Left ventricle myocardium inferior (tissue), 1 donor: ENCODE data around the gene CEPT1. TPM values are rescaled to one million over a fixed set of nuclear protein-coding genes. Genes with fewer than 3 reads are reported as not detected.

Experiments
- DNase-seq: peaks from one replicate; pipeline ENCODE4 v3.0.0-alpha.2; 2020
- H3K27ac ChIP-seq: fragments of 200-600 bp; replicated peaks from 2 replicates; pipeline ENCODE4 v1.8.0; 2021
- H3K27me3 ChIP-seq: fragments of 200-600 bp; 2 replicates; pipeline ENCODE4 v1.8.0; 2021; ENCODE audit warnings: low read depth
- H3K36me3 ChIP-seq: fragments of 200-600 bp; 2 replicates; pipeline ENCODE4 v1.8.0; 2021
- H3K4me1 ChIP-seq: fragments of 200-600 bp; 2 replicates; pipeline ENCODE4 v1.8.0; 2021
- H3K4me3 ChIP-seq: fragments of 200-600 bp; 2 replicates; pipeline ENCODE4 v1.8.0; 2021; ENCODE audit warnings: mild to moderate bottlenecking, moderate library complexity
- H3K9me3 ChIP-seq: fragments of 200-600 bp; replicated peaks from 2 replicates; pipeline ENCODE4 v1.8.0; 2021
- intact Hi-C: fragments of 100-400 bp; cut with micrococcal nuclease; formaldehyde crosslinking; loops from one replicate; pipeline ENCODE4 v1.11.0; 2022
- total RNA-seq: library from RNA; stranded (reverse); fragmentation: NEBNext Ultra II Directional; extraction: Animal tissue kit (Norgen Biotek cat#: 25700); gene quantifications from one replicate; pipeline ENCODE4 v1.2.1, GENCODE V29; 2021
- TF ChIP-seq, protein P1 (sequence below): fragments of 200-600 bp; IDR thresholded peaks from 2 replicates; pipeline ENCODE4 v1.8.0; 2021; ENCODE audit warnings: antibody characterized with exemption, mild to moderate bottlenecking, borderline replicate concordance
- donor health status: DM: no; HTN: yes; CAD: no; lungs with severe emphysema.

The CEPT1 gene
- total RNA-seq, 1 donor from 2014 or later, result 14.0 TPM

DNA sequence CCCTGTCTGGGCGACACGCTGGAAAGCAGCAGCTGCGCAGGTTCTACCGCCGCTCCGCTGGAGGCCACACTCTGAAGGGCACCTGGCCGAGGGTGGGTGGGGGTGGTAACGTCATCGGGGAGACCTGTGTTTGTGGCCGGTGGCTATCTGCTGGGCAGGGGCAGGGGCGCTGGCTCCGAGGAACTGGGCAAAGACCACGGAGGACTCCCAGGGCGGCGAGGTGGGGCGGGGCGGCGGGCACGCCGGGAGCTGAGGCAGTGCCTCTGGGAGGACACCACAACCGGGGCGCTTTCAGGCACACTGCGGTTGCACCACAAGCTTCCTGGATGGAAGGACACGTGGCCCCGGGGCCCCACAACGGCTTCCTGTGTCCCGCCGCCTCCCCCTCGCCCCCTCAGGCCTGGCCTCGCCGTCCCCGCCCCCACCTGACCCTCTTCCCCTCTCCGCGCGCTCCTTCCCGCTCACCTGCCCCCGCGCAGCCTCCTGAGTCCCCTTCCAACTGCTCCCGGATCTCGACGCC, 63.7 kb downstream of the CEPT1 start:
- H3K27me3 ChIP-seq, result peaks cover 46% of the 10 kb centered on the region
- TF ChIP-seq, protein P1, sequence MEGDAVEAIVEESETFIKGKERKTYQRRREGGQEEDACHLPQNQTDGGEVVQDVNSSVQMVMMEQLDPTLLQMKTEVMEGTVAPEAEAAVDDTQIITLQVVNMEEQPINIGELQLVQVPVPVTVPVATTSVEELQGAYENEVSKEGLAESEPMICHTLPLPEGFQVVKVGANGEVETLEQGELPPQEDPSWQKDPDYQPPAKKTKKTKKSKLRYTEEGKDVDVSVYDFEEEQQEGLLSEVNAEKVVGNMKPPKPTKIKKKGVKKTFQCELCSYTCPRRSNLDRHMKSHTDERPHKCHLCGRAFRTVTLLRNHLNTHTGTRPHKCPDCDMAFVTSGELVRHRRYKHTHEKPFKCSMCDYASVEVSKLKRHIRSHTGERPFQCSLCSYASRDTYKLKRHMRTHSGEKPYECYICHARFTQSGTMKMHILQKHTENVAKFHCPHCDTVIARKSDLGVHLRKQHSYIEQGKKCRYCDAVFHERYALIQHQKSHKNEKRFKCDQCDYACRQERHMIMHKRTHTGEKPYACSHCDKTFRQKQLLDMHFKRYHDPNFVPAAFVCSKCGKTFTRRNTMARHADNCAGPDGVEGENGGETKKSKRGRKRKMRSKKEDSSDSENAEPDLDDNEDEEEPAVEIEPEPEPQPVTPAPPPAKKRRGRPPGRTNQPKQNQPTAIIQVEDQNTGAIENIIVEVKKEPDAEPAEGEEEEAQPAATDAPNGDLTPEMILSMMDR, result no peak
- peak; percentile 72 for DNase-seq
- H3K27ac ChIP-seq, result peak overlapping the region; percentile 48
- peak overlapping the region; percentile 77 for H3K4me3 ChIP-seq
- intact Hi-C loops, result no loop called here
- H3K4me1 ChIP-seq, result peaks cover 20% of the 10 kb centered on the region
- H3K36me3 ChIP-seq, result no peaks in the 10 kb centered on the region
- no peaks in the 10 kb centered on the region for H3K9me3 ChIP-seq

DNA sequence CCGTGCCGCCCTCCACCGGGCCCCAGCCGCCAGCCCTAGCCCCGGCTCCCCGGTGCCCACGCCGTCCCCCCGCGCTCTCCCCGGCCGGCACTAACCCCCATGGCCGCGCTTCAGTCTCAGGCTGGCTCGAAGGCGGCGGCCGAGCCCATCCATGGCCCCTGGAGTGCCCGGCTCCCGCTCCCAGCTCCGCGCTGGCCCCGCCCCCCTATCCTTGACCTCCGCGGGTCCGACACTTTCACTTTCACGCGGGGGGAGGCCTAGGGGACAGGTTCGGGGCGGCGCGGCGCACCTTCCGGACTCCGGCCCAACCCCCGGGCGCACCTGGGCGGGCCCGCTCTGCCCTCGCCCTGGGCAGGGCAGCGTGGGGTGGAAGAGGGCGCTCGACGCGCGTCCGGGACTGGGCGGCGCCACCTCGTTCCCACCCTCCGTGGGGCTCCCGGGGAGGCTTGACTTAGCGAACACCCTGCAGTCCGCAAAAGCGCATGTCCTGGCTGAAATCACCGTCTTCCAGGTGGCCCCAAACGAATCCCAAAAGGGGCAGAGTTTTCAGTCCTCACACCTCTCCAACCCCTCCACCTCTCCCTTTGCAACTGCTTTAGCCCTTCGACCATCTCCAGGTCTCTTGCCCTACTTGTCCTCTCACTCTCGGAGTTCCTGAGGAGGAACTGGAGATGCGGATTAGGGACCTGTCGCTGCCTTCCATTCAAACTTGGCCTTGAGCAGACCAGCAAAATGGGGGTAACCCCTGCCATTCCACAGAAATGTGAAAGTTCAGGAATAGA, 64.4 kb downstream of the CEPT1 start:
- Histone ChIP-seq H3K36me3 (no peaks in the 10 kb centered on the region), H3K27me3 (peaks cover 51% of the 10 kb centered on the region), H3K4me3 (peak overlapping the region; percentile 77), H3K4me1 (peaks cover 20% of the 10 kb centered on the region), H3K27ac (peak overlapping the region; percentile 48), H3K9me3 (no peaks in the 10 kb centered on the region)
- DNase-seq, result peak; percentile 35
- intact Hi-C loops, result no loop called here
- TF ChIP-seq, protein P1, result no peak

DNA sequence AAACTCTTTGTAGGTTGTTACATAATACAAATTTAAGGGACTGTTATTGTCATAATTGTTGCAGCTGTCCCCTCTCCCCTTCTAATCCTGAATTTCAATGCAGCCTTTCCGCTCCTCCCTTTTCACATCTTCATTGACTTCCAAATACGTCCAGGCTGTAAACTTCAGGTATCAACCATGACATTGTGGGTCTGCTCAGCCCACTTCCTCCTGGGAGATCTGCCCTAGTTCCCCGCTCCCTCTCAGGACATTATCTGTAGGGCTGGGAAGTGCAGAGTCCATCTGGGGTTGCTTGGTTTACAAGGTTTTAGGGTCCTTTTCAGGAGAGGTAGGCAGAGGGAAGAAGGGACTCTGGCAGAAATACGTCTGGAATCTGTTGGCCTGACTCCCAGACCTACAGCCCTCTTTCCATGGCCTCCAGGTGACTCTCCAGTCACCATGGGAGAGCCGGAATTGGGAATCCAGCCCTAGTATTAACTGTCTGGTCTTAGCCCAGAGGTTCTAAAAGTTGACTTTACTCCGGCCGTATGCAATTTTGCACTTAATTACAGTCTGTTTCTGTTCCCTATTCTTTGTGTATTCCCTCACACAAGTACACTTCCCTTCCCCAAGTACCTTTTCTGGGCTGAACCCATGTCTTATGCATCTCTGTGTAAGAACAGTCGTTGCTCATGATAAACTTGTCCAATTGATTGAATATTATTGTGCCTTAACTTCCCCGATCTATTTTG, 65.1 kb downstream of the CEPT1 start:
- H3K4me3 ChIP-seq, result peak overlapping the region; percentile 77

DNA sequence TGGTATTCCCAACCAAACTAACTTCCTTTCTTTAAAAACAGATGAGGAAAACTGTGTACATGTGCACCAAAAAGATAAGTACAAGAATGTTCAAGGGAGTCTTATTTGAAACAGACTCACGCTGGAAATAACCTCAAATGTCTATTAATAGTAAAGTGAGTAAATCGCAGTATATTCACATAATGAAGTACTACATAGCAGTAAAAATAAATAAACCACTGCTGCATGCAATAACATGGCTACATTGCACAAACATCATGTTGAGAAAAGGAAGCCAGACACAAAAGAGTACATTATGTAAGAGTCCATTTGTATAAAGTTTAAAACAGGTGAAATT, 65.7 kb downstream of the CEPT1 start:
- Histone ChIP-seq H3K27me3 (peaks cover 63% of the 10 kb centered on the region), H3K36me3 (no peaks in the 10 kb centered on the region), H3K4me3 (no peak overlapping the region), H3K4me1 (peaks cover 20% of the 10 kb centered on the region), H3K9me3 (no peaks in the 10 kb centered on the region), H3K27ac (no peak overlapping the region)
- intact Hi-C loops, result no loop called here
- no peak for DNase-seq
- TF ChIP-seq, protein P1, result no peak

More for the DNA sequence above, 65.1 kb downstream of the CEPT1 start:
- Histone ChIP-seq H3K9me3 (no peaks in the 10 kb centered on the region), H3K4me1 (peaks cover 20% of the 10 kb centered on the region), H3K27ac (no peak overlapping the region), H3K36me3 (no peaks in the 10 kb centered on the region), H3K27me3 (peaks cover 59% of the 10 kb centered on the region)
- DNase-seq, result no peak
- TF ChIP-seq, protein P1, result no peak
- intact Hi-C loops, result no loop called here

DNA sequence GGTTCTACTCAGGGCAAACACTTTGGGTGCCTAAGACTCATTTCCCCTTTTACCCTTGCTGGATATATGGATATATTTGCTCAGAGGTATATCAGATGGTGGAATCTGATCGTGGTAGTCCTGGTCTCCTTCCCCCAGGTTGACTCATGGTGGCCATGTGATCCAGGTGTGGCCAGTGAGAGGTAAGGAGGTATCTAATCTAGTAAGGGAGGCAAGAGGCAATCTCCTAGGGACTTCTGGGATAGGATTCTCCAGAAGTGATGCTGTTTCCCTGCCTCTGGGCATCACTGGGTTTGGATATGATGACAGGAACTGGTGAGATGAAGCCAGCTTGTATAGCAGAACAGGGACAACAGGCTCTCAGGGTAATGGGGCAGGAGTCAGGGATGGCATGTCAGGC, 68.9 kb downstream of the CEPT1 start:
- no peak for DNase-seq
- Histone ChIP-seq H3K27me3 (peaks cover 70% of the 10 kb centered on the region), H3K27ac (no peak overlapping the region), H3K4me3 (no peak overlapping the region), H3K9me3 (no peaks in the 10 kb centered on the region), H3K36me3 (no peaks in the 10 kb centered on the region), H3K4me1 (peaks cover 16% of the 10 kb centered on the region)
- intact Hi-C loops, result no loop called here
- TF ChIP-seq, protein P1, result no peak
